BE2C (cell line): ENCODE measurements around the gene LRRC34.

ENCODE experiments used
- DNase-seq: peaks from one replicate; pipeline ENCODE4 v3.0.0-alpha.2; 2020
- H3K27me3 ChIP-seq: fragments of 250-450 bp; sonication (Bioruptor Pico); 2 replicates; pipeline ENCODE4 v1.5.1; 2020; ENCODE audit warnings: mild to moderate bottlenecking
- H3K36me3 ChIP-seq: fragments of 250-450 bp; sonication (Bioruptor Pico); 2 replicates; pipeline ENCODE4 v1.5.1; 2020; ENCODE audit warnings: mild to moderate bottlenecking
- H3K4me1 ChIP-seq: fragments of 250-450 bp; sonication (Bioruptor Pico); 2 replicates; pipeline ENCODE4 v1.5.1; 2020
- H3K4me3 ChIP-seq: 2 replicates; pipeline ENCODE4 v1.5.1; 2011; ENCODE audit warnings: low read depth, low read length
- H3K9me3 ChIP-seq: fragments of 250-450 bp; sonication (Bioruptor Pico); 2 replicates; pipeline ENCODE4 v1.5.1; 2020
- TF ChIP-seq, protein P1 (sequence below): IDR thresholded peaks from 2 replicates; pipeline ENCODE4 v1.5.1; 2012; ENCODE audit warnings: mild to moderate bottlenecking, low read depth, low read length

LRRC34 gene

DNA sequence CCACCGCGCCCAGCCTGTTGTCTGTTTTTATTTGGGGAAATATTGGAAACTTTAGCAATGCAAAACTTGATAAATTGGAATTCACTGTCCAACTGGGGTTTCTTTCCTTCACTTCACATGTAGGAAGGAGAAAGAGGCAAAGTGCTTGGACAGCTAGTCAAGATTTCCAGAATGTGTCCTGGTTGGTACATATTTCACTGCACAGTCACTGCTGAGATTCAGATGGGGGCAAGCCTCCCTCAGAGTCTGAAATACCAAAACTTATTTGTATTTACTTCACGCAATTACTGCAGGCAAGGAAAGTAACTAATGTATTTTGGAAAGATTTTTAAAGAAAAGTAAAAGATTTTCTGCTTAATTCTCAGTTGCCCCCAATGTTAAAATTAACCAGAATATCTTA is 36.0 kb upstream of the LRRC34 start:
- Histone ChIP-seq H3K36me3 (no peaks in the 10 kb centered on the region), H3K27me3 (0 out of 2 replicates have a peak, but pooled peaks cover 3% of the 10 kb centered on the region), H3K4me3 (no peak overlapping the region), H3K9me3 (no peaks in the 10 kb centered on the region), H3K4me1 (no peaks in the 10 kb centered on the region)
- TF ChIP-seq, protein P1, sequence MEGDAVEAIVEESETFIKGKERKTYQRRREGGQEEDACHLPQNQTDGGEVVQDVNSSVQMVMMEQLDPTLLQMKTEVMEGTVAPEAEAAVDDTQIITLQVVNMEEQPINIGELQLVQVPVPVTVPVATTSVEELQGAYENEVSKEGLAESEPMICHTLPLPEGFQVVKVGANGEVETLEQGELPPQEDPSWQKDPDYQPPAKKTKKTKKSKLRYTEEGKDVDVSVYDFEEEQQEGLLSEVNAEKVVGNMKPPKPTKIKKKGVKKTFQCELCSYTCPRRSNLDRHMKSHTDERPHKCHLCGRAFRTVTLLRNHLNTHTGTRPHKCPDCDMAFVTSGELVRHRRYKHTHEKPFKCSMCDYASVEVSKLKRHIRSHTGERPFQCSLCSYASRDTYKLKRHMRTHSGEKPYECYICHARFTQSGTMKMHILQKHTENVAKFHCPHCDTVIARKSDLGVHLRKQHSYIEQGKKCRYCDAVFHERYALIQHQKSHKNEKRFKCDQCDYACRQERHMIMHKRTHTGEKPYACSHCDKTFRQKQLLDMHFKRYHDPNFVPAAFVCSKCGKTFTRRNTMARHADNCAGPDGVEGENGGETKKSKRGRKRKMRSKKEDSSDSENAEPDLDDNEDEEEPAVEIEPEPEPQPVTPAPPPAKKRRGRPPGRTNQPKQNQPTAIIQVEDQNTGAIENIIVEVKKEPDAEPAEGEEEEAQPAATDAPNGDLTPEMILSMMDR = no peak
- DNase-seq = no peak

DNA sequence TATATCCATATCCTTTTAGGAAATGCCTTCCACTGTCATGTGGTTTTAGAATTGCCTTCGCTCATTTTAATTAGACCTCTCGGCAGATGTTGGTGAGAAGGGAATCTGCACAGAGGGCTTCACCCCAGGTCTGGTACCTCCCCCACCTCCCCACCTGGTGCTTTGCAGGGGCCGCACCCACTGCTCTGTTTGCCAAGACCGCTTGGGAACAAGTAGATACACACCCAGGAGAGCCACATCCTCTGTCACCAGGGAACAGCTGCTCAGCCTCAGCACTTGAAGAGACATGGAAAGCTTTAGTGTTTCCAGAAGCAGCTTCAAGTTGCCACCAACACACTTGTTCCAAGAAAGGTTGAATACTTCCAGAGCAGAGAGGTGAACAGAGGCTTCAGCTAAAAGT is 35.2 kb upstream of the LRRC34 start:
- Histone ChIP-seq H3K9me3 (no peaks in the 10 kb centered on the region; the same call in 1 of the 2 replicates), H3K36me3 (no peaks in the 10 kb centered on the region), H3K4me3 (no peak overlapping the region), H3K27me3 (0 out of 2 replicates have a peak, but pooled peaks cover 3% of the 10 kb centered on the region), H3K4me1 (no peaks in the 10 kb centered on the region)
- DNase-seq = no peak
- TF ChIP-seq, protein P1 = no peak

DNA sequence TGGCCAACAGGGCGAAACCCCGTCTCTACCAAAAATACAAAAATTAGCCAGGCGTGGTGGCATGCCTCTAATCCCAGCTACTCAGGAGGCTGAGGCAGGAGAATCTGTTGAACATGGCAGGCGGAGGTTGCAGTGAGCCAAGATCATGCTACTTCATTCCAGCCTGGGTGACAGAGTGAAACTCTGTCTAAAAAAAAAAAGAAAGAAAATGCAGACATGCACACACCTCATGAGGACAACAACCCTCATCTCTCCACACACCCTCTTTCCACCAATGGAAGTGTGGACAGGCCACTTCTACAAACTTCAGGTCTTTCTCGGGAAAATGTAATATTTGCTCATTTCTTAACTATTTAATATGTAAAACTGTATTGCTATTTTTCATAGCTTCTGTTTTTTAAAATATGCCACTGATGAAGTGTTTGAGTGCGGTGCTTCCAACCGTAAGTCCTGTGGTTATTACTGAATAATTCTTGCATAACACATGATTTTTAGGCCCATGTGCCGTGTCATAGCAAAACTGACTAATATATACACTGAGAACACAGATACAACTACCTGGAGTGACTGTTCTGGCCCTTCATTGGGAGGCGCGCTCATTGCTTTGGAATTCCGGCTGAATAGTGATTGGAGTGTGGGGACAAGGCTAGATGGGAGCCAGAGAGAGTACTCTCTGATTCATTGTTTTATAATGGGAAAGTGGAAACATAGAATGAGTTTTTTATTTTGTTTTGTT is 33.9 kb upstream of the LRRC34 start:
- TF ChIP-seq, protein P1 = no peak
- Histone ChIP-seq H3K4me3 (no peak overlapping the region), H3K9me3 (no peaks in the 10 kb centered on the region; the same call in 1 of the 2 replicates), H3K36me3 (no peaks in the 10 kb centered on the region), H3K27me3 (no peaks in the 10 kb centered on the region), H3K4me1 (no peaks in the 10 kb centered on the region)
- DNase-seq = no peak

DNA sequence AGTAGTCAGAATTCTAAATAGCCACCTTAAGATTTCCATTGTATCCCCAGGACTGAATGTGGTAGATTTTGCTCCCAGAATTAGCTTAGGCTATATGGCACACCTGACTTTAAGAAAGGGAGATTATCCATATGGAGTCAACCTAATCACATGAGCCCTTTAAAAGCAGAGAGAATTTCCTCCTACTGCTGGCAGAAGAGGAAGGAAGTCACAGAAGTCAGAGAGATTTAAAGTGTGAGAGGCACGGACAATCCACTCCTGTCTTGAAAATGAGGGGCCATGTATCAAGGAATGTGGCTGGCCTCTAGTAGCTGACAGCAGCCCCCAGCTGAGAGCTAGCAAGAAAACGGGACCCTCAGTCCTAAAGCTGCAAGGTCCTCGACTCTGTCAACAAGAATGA is 30.3 kb upstream of the LRRC34 start:
- no peaks in the 10 kb centered on the region for H3K27me3 ChIP-seq
- no peaks in the 10 kb centered on the region for H3K36me3 ChIP-seq
- no peak overlapping the region for H3K4me3 ChIP-seq
- H3K4me1 ChIP-seq = no peaks in the 10 kb centered on the region
- TF ChIP-seq, protein P1 = no peak
- no peak for DNase-seq
- no peaks in the 10 kb centered on the region; the same call in 1 of the 2 replicates for H3K9me3 ChIP-seq

DNA sequence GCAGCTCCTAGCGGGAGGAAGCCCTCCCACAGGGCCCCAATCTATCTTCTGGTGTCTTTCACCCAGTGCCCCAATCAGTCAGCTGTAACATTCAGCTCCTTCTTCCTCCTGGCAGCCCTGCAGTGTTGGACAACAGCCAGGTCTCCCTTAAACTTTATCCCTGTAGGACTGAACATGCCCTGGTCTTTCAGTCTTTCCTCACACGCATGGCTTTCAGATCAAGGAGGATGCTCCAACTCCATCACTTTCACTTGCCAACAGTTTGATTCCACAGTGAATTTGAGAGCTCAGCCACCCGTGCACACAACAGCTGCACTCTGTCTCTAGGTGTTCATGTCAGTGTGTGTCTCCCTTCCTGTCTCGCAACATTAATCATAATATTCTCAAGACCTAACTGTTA is 28.5 kb upstream of the LRRC34 start:
- Histone ChIP-seq H3K27me3 (no peaks in the 10 kb centered on the region), H3K36me3 (no peaks in the 10 kb centered on the region), H3K4me3 (no peak overlapping the region), H3K9me3 (no peaks in the 10 kb centered on the region; the same call in 1 of the 2 replicates), H3K4me1 (no peaks in the 10 kb centered on the region)
- TF ChIP-seq, protein P1 = no peak
- DNase-seq = peak; percentile 47

DNA sequence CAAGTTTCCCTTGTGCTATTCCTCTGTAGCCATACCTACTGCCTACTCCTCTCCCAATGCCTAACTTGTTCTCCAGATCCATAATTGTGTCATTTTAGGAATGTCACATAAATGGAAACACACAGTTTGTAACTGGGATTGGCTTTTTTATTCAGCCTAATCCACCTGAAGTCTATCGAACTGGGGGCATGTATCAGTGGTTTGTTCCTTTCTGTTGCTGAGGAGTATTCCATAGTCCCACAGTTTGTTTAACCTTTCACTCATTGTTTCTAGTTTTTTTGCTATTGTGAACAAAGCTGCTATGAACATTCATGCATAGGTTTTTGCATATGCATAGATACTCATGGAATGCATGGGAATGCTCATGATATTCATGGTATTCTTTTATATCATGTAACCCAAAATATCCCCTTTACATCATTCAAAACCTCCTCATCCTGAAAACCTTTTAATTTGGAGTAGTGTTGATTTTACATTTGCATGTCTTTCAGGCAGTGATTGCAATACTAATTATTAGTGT is 25.9 kb upstream of the LRRC34 start:
- Histone ChIP-seq H3K36me3 (no peaks in the 10 kb centered on the region), H3K9me3 (no peaks in the 10 kb centered on the region; the same call in 1 of the 2 replicates), H3K4me3 (no peak overlapping the region), H3K4me1 (no peaks in the 10 kb centered on the region), H3K27me3 (no peaks in the 10 kb centered on the region)
- DNase-seq = no peak
- TF ChIP-seq, protein P1 = no peak
